GM12878 (cell line): ENCODE results near the gene CNST. TPM values are rescaled to one million over a fixed set of nuclear protein-coding genes. Genes with fewer than 3 reads are reported as not detected.

Experiments
- ATAC-seq: fragments of 200-7000 bp; cut with Tn5 transposase; 3 replicates; pipeline ENCODE4 v1.9.1; 2020; ENCODE audit warnings: mild to moderate bottlenecking, moderate library complexity
- BruUV-seq: library from RNA; stranded (reverse); fragments of 400-500 nt; replicated peaks from 2 replicates; lab custom pipeline; 2021; lab: Mats Ljungman, UMichigan
- CTCF ChIA-PET: fragments of 300-600 bp; sonication (Branson Sonifier 250); formaldehyde crosslinking; extraction: SDS; loops from one replicate; lab custom pipeline; 2021; ENCODE audit warnings: inconsistent platforms; lab: Yijun Ruan, JAX
- POLR2A ChIA-PET: fragments of 350-600 bp; formaldehyde crosslinking; extraction: SDS; loops from one replicate; lab custom pipeline; 2021; ENCODE audit warnings: inconsistent platforms; lab: Charles Lee
- RAD21 ChIA-PET: fragments of 300-600 bp; sonication (Branson Sonifier 250); formaldehyde crosslinking; loops from one replicate; lab custom pipeline; 2023; ENCODE audit warnings: antibody characterized with exemption; ENCODE audit not compliant: unreplicated experiment; lab: Charles Lee
- SMC1A ChIA-PET: fragments of 300-600 bp; sonication (Branson Sonifier 250); formaldehyde crosslinking; loops from one replicate; lab custom pipeline; 2023; ENCODE audit not compliant: unreplicated experiment, uncharacterized antibody; lab: Charles Lee
- DNase-seq: peaks from one replicate; pipeline ENCODE4 v3.0.0-alpha.2; 2011; ENCODE audit warnings: low read depth, low spot score
- FAIRE-seq: peaks from 3 replicates; lab custom pipeline; 2011; peaks lifted over from hg19 to GRCh38; lab: Jason Lieb, UNC
- H2AFZ ChIP-seq: 2 replicates; pipeline ENCODE4 v1.6.0; 2011; ENCODE audit warnings: low read depth, low read length, control low read depth; ENCODE audit not compliant: control insufficient read depth
- H3K27ac ChIP-seq: 2 replicates; pipeline ENCODE4 v1.5.1; 2011; ENCODE audit warnings: control low read depth; ENCODE audit not compliant: control insufficient read depth, insufficient read depth
- H3K27me3 ChIP-seq, 2 experiments: replicated peaks in 1 of 2; 2 replicates each; pipeline versions ENCODE4 v1.6.0 to v1.6.1; 2011; ENCODE audit warnings: low read length in 1 of 2; ENCODE audit not compliant: control insufficient read depth in 2 of 2, insufficient read depth in 2 of 2
- H3K36me3 ChIP-seq, 2 experiments: 2 replicates each; pipeline ENCODE4 v1.5.1; 2011; ENCODE audit warnings: low read length in 1 of 2; ENCODE audit not compliant: control insufficient read depth in 2 of 2, insufficient read depth in 2 of 2
- H3K4me1 ChIP-seq: 2 replicates; pipeline ENCODE4 v1.6.1; 2011; ENCODE audit warnings: mild to moderate bottlenecking, low read length, moderate library complexity, mixed read lengths; ENCODE audit not compliant: control insufficient read depth, insufficient read depth
- H3K4me2 ChIP-seq: 2 replicates; pipeline ENCODE4 v1.6.0; 2011; ENCODE audit warnings: control low read depth; ENCODE audit not compliant: control insufficient read depth, insufficient read depth
- H3K4me3 ChIP-seq: fragments of 200-600 bp; sonication (generic); 2 replicates; pipeline ENCODE4 v1.5.1; 2016
- H3K79me2 ChIP-seq: 2 replicates; pipeline ENCODE4 v1.6.0; 2011; ENCODE audit warnings: low read length; ENCODE audit not compliant: control insufficient read depth, insufficient read depth
- H3K9ac ChIP-seq: 2 replicates; pipeline ENCODE4 v1.8.0; 2011; ENCODE audit warnings: low read length, control low read depth, mixed read lengths; ENCODE audit not compliant: control insufficient read depth, insufficient read depth
- H3K9me3 ChIP-seq: replicated peaks from 3 replicates; pipeline ENCODE4 v1.5.1; 2011; ENCODE audit warnings: mild to moderate bottlenecking, low read length; ENCODE audit not compliant: control insufficient read depth, insufficient read depth
- H4K20me1 ChIP-seq: 2 replicates; pipeline ENCODE4 v1.6.0; 2011; ENCODE audit not compliant: control insufficient read depth, insufficient read depth
- ATF3 ChIP-seq: IDR thresholded peaks from 2 replicates; pipeline ENCODE4 v1.6.1; 2011; ENCODE audit warnings: low read depth, mild to moderate bottlenecking, low read length, moderate library complexity, borderline replicate concordance; ENCODE audit errors: extremely low read depth
- BACH1 ChIP-seq: fragments of 450-650 bp; IDR thresholded peaks from 2 replicates; pipeline ENCODE4 v1.6.1; 2017; ENCODE audit warnings: mild to moderate bottlenecking, borderline replicate concordance
- BCLAF1 ChIP-seq: fragments of 450-650 bp; IDR thresholded peaks from 2 replicates; pipeline ENCODE4 v1.6.1; 2017; ENCODE audit warnings: antibody characterized with exemption, mild to moderate bottlenecking, moderate library complexity
- EZH2 ChIP-seq: IDR thresholded peaks from 2 replicates; pipeline ENCODE4 v1.6.1; 2012; ENCODE audit warnings: low read depth, mild to moderate bottlenecking, control low read depth, inconsistent platforms, low read length, borderline replicate concordance; ENCODE audit not compliant: control insufficient read depth
- HDAC2 ChIP-seq: fragments of 200-600 bp; sonication (generic); IDR thresholded peaks from 2 replicates; pipeline ENCODE4 v1.6.1; 2017
- KDM1A ChIP-seq: fragments of 200-600 bp; sonication (generic); IDR thresholded peaks from 2 replicates; pipeline ENCODE4 v1.6.1; 2016; ENCODE audit warnings: borderline replicate concordance
- MXI1 ChIP-seq: fragments of 150-350 bp; IDR thresholded peaks from 2 replicates; pipeline ENCODE4 v1.6.1; 2011; ENCODE audit warnings: low read depth, mild to moderate bottlenecking, inconsistent platforms, low read length, improper control_type of control experiment
- MYC ChIP-seq: IDR thresholded peaks from 2 replicates; pipeline ENCODE4 v1.6.1; 2011; ENCODE audit warnings: mild to moderate bottlenecking, low read length, moderate library complexity, inconsistent platforms; ENCODE audit not compliant: insufficient read depth, insufficient replicate concordance, insufficient read length, severe bottlenecking
- NFYB ChIP-seq: IDR thresholded peaks from 2 replicates; pipeline ENCODE4 v1.6.1; 2011; ENCODE audit warnings: low read depth, mild to moderate bottlenecking, low read length, improper control_type of control experiment, moderate library complexity; ENCODE audit not compliant: insufficient read depth
- NR2F1 ChIP-seq: fragments of 450-650 bp; conservative IDR thresholded peaks from 2 replicates; pipeline ENCODE4 v1.6.1; 2017; ENCODE audit warnings: mild to moderate bottlenecking
- POU2F2 ChIP-seq: IDR thresholded peaks from 3 replicates; pipeline ENCODE4 v1.6.1; 2011; ENCODE audit warnings: low read depth, mild to moderate bottlenecking, low read length, borderline replicate concordance
- SIX5 ChIP-seq: IDR thresholded peaks from 2 replicates; pipeline ENCODE4 v1.6.1; 2011; ENCODE audit warnings: mild to moderate bottlenecking, low read depth, low read length, moderate library complexity; ENCODE audit not compliant: severe bottlenecking
- SPI1 ChIP-seq: IDR thresholded peaks from 2 replicates; pipeline ENCODE4 v1.6.1; 2011; ENCODE audit warnings: low read depth, mild to moderate bottlenecking, low read length, moderate library complexity, borderline replicate concordance; ENCODE audit not compliant: insufficient read depth
- ZBTB33 ChIP-seq: fragments of 450-650 bp; IDR thresholded peaks from 2 replicates; pipeline ENCODE4 v1.6.1; 2017; ENCODE audit warnings: mild to moderate bottlenecking
- ZNF274 ChIP-seq: IDR thresholded peaks from one replicate; pipeline ENCODE4 v1.8.0; 2011; ENCODE audit not compliant: insufficient read length, insufficient read depth
- WGBS: methylation state at CpG from one replicate; pipeline ENCODE4 v1.1.6; 2016; ENCODE audit warnings: low lambda C conversion rate; ENCODE audit not compliant: insufficient replicate concordance, insufficient coverage; ENCODE audit errors: missing lambda C conversion rate; 5-methylcytosine and 5-hydroxymethylcytosine counted together
- in situ Hi-C: fragments of 300-500 bp; cut with MboI; formaldehyde crosslinking; loops from 9 replicates; pipeline ENCODE4 v1.14.3; 2018; ENCODE audit warnings: mixed read lengths
- intact Hi-C: fragments of 100-400 bp; cut with micrococcal nuclease; formaldehyde crosslinking; loops from one replicate; pipeline ENCODE4 v1.14.2; 2022; ENCODE audit not compliant: unreplicated experiment
- polyA plus RNA-seq, 11 experiments: library from polyadenylated mRNA; depleted of rRNA in 4 of 11; unstranded in 6 of 11; stranded (reverse) in 5 of 11; fragments of >200 nt; fragmentation: Nextera tagmentation in 4 of 11; fragmentation: Illumina TruSeq in 1 of 11; extraction: Ambion mirVana in 4 of 11; extraction: Trizol in 1 of 11; gene quantifications; 1 replicate in 1 of 11; 2 replicates in 10 of 11; pipeline versions ENCODE4 v1.2.1 to v1.2.3, GENCODE V29; 2011 to 2016; ENCODE audit warnings: inconsistent platforms in 2 of 11, missing spikeins in 2 of 11, low read depth in 1 of 11
- total RNA-seq, 4 experiments: library from RNA; depleted of rRNA in 3 of 4; stranded (reverse); fragments of >200 nt in 3 of 4; fragmentation: Illumina TruSeq in 1 of 4; extraction: Trizol in 1 of 4; gene quantifications; 2 replicates each; pipeline versions ENCODE4 v1.2.1 to v1.2.3, GENCODE V29; 2013 to 2021
- TF ChIP-seq, protein P1 (sequence below): IDR thresholded peaks from 2 replicates; pipeline ENCODE4 v1.6.1; 2012; ENCODE audit warnings: low read depth, low read length, improper control_type of control experiment

The CNST gene
- total and polyA plus RNA-seq, 10 of the 15 experiments (the other 5 are each of a cell fraction or from before 2014, with no cell fraction given), result 4.8 to 16.2 (median 12.3) TPM

- intact Hi-C loops, result no loop called here
- Histone ChIP-seq H3K79me2 (no peaks in the 10 kb centered on the region; the same call in 1 of the 2 replicates), H2AFZ (no peak overlapping the region), H3K4me1 (no peaks in the 10 kb centered on the region), H3K9ac (no peak overlapping the region), H3K4me3 (no peak overlapping the region), H3K27me3 (no peaks in the 10 kb centered on the region), H3K27ac (no peak overlapping the region), H3K36me3 (peaks cover 8% of the 10 kb centered on the region in 2 experiments), H4K20me1 (no peaks in the 10 kb centered on the region), H3K4me2 (no peak overlapping the region), H3K9me3 (no peaks in the 10 kb centered on the region)
- no peak for TF ChIP-seq NR2F1
- TF ChIP-seq ATF3, result no peak
- no peak for TF ChIP-seq BACH1
- TF ChIP-seq KDM1A, result no peak
- no peak for TF ChIP-seq EZH2
- no peak for TF ChIP-seq SPI1
- TF ChIP-seq ZBTB33, result no peak
- TF ChIP-seq NFYB, result no peak
- no peak for TF ChIP-seq MYC
- TF ChIP-seq, protein P1, sequence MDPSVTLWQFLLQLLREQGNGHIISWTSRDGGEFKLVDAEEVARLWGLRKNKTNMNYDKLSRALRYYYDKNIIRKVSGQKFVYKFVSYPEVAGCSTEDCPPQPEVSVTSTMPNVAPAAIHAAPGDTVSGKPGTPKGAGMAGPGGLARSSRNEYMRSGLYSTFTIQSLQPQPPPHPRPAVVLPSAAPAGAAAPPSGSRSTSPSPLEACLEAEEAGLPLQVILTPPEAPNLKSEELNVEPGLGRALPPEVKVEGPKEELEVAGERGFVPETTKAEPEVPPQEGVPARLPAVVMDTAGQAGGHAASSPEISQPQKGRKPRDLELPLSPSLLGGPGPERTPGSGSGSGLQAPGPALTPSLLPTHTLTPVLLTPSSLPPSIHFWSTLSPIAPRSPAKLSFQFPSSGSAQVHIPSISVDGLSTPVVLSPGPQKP, result no peak
- TF ChIP-seq MXI1, result no peak
- no peak for TF ChIP-seq BCLAF1
- TF ChIP-seq POU2F2, result no peak
- TF ChIP-seq HDAC2, result no peak
- TF ChIP-seq ZNF274, result no peak
- no peak for TF ChIP-seq SIX5
- ChIA-PET SMC1A (interaction anchor here (1.5 kb wide), 1 partner anchor 9 kb away, joined by 4 read pairs; no protein-coding TSS in a partner anchor), CTCF (no interaction called here), RAD21 (no interaction called here), POLR2A (no interaction called here)
- BruUV-seq, result no TSS peak
- in situ Hi-C loops, result no loop called here
- FAIRE-seq (no peak), ATAC-seq (no peak), DNase-seq (no peak)
- 95% methylated on average over 4 of the region's 4 CpGs for WGBS
Measured at GRCh38 chr1:246549665-246550064, 16.6 kb upstream of the CNST start.
